ENCODE data around the gene CA11. TPM values are rescaled to one million over a fixed set of nuclear protein-coding genes. Genes with fewer than 3 reads are reported as not detected.
A peak's percentile ranks its signal among the peaks of the same experiment; 100 is the strongest.

The CA11 gene
- total RNA-seq, 4 donors from 2014 or later: 1.4 to 2.5 TPM; not detected in 2

- Histone ChIP-seq H3K4me1 (peaks cover 0 to 15% (median 5%) of the 10 kb centered on the region in 4 donors), H3K9me3 (no peaks in the 10 kb centered on the region), H3K4me3 (peak overlapping the region in 3 of 4 donors; percentile 28 to 41 (median 31)), H3K27me3 (no peaks in the 10 kb centered on the region), H3K36me3 (no peaks in the 10 kb centered on the region), H3K27ac (peak overlapping the region in 3 of 4 donors; percentile 5 to 48 (median 32))
- peak; percentile 95 for DNase-seq
- intact Hi-C loops (cut with DNase I; ENCODE audit: low total_unique reads) (no loop called here), in situ Hi-C loops (cut with MboI; ENCODE audit: low pct_ligation_motif_present in 1 of 4, low pct_unique_long_range_greater_than_20kb in 1 of 4, low sequenced_read_pairs in 3 of 4) (loop anchor here (10.0 to 25.0 kb wide), 3 partner anchors 84 to 327 kb away; partner anchors contain the start of genes CARD8 (in 1 of the 4) and ZNF114 (in 1 of the 4))
- TF ChIP-seq POLR2AphosphoS5 (IDR thresholded peaks at IDR 0.05) (peak in 2 of 3 donors; percentile 10 to 26), EP300 (IDR thresholded peaks at IDR 0.05; ENCODE audit: low read depth) (no peak), CTCF (IDR thresholded peaks at IDR 0.05) (peak; percentile 89 to 98 (median 96)), POLR2A (IDR thresholded peaks at IDR 0.05) (no peak)
- WGBS, 2 donors (ENCODE audit: low coverage in 1 of 2): 0 to 5% methylated on average over 8 to 35 of the region's 36 CpGs
Measured at GRCh38 chr19:48588670-48589401, 57.2 kb downstream of the CA11 start.

Other genes with a start within 250 kb of the CA11 start
- gene GRWD1, start 200.2 kb downstream of the CA11 start, total RNA-seq: 10 to 100 TPM in 3 of 4 donors, 1 to 10 TPM in 1; 9.4 to 49.7 (median 13.6) TPM
- gene KCNJ14, start 190.6 kb downstream of the CA11 start, total RNA-seq: under 1 TPM in 2 of 4 donors, not detected in 2; 0.41 to 0.64 TPM
- gene CYTH2, start 176.8 kb downstream of the CA11 start, total RNA-seq: 100 to 1,000 TPM in 2 of 4 donors, 10 to 100 TPM in 2; 61.1 to 410 (median 171) TPM
- gene LMTK3, start 134.4 kb downstream of the CA11 start, total RNA-seq: 1 to 10 TPM in 2 of 4 donors, under 1 TPM in 1, not detected in 1; 0.68 to 2.4 (median 1.1) TPM
- under 1 TPM in 2 of 4 donors, not detected in 2; 0.32 to 0.41 TPM for gene SULT2B1, start 94.0 kb downstream of the CA11 start, total RNA-seq
- gene SPACA4, start 39.4 kb downstream of the CA11 start, total RNA-seq: not detected
- gene FAM83E, start 31.1 kb downstream of the CA11 start, total RNA-seq: 100 to 1,000 TPM in 3 of 4 donors, 10 to 100 TPM in 1; 97.0 to 746 (median 203) TPM
- gene RPL18, start 27.0 kb downstream of the CA11 start, total RNA-seq: 1,000 to 10,000 TPM; 1,394 to 2,260 (median 1,686) TPM
- 100 to 1,000 TPM in 1 of 4 donors, 10 to 100 TPM in 3; 41.8 to 185 (median 68.7) TPM for gene SPHK2, start 26.7 kb downstream of the CA11 start, total RNA-seq
- 10 to 100 TPM in 3 of 4 donors, 1 to 10 TPM in 1; 8.7 to 13.8 (median 11.6) TPM for gene DBP, start 8.8 kb downstream of the CA11 start, total RNA-seq
- gene NTN5, start 26.8 kb upstream of the CA11 start, total RNA-seq: 1 to 10 TPM in 1 of 4 donors, under 1 TPM in 1, not detected in 2; 0.41 to 1.1 TPM
- 10 to 100 TPM; 32.5 to 68.6 (median 55.1) TPM for gene FUT2, start 49.8 kb upstream of the CA11 start, total RNA-seq
- gene MAMSTR, start 73.5 kb upstream of the CA11 start, total RNA-seq: 1 to 10 TPM in 2 of 4 donors, under 1 TPM in 1, not detected in 1; 0.55 to 2.2 (median 1.6) TPM
- gene RASIP1, start 94.4 kb upstream of the CA11 start, total RNA-seq: 10 to 100 TPM in 2 of 4 donors, 1 to 10 TPM in 2; 3.0 to 11.1 (median 7.0) TPM
- not detected for gene IZUMO1, start 100.7 kb upstream of the CA11 start, total RNA-seq
- under 1 TPM; 0.27 to 1.00 (median 0.58) TPM for gene FUT1, start 106.5 kb upstream of the CA11 start, total RNA-seq
- not detected for gene FGF21, start 109.3 kb upstream of the CA11 start, total RNA-seq
- 10 to 100 TPM; 32.4 to 51.5 (median 42.8) TPM for gene BCAT2, start 164.8 kb upstream of the CA11 start, total RNA-seq
- gene HSD17B14, start 190.3 kb upstream of the CA11 start, total RNA-seq: 10 to 100 TPM in 1 of 4 donors, 1 to 10 TPM in 3; 3.5 to 15.1 (median 5.4) TPM
- gene PLEKHA4, start 222.4 kb upstream of the CA11 start, total RNA-seq: 10 to 100 TPM in 2 of 4 donors, 1 to 10 TPM in 2; 2.6 to 34.4 (median 10.3) TPM
- 100 to 1,000 TPM in 1 of 4 donors, 10 to 100 TPM in 3; 49.4 to 109 (median 69.5) TPM for gene PPP1R15A, start 226.2 kb upstream of the CA11 start, total RNA-seq

Measured in transverse colon (tissue), 4 donors.